GM18868 (cell line): ENCODE data around the gene SUGT1.
A peak's percentile ranks its signal among the peaks of the same experiment; 100 is the strongest.
"Not testable (repeated sequence)": the region's sequence is repeated elsewhere in the genome, so short reads cannot be mapped to it uniquely, and the experiment has no call there.

Experiments used
- ATAC-seq: cut with Tn5 transposase; IDR thresholded peaks from one replicate; pipeline ENCODE4 v1.9.1; 2021; ENCODE audit warnings: mild to moderate bottlenecking, moderate library complexity; ENCODE audit not compliant: unreplicated experiment

Gene SUGT1

DNA sequence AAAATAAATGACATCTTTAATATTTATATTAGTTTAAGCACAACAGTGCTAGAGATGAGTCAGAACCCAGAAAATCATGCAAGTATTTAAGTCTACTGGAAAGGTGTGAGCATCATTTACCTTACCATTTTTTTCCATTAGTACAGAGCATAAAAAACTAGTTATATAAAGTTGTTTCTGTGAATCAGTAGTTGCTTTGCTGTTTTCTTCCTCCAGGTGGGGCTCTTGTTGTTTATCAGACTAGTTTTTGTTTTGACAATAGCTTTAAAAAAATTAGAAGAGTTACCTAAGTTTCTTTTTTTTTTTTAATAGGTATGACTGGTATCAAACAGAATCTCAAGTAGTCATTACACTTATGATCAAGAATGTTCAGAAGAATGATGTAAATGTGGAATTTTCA, 12.7 kb downstream of the SUGT1 start:
- peak; percentile 31 for ATAC-seq

DNA sequence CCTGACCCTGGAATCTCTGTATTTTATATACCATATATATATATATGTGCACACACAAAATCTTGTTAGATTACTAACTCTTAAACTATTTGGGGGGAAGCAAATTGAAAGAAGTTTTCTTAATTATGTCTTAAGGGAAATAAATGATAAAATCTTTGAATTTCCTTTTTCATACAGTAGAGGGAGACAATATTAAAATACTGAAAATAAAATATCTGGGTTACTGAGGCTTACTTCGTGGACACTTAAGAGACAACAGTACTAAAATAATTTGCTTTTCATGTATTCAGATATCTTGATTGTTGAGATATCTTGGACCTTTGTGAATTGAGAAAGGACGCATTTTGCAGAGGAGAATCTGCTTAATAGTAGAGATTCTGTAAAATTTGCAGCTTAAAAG, 17.0 kb downstream of the SUGT1 start:
- no peak for ATAC-seq

DNA sequence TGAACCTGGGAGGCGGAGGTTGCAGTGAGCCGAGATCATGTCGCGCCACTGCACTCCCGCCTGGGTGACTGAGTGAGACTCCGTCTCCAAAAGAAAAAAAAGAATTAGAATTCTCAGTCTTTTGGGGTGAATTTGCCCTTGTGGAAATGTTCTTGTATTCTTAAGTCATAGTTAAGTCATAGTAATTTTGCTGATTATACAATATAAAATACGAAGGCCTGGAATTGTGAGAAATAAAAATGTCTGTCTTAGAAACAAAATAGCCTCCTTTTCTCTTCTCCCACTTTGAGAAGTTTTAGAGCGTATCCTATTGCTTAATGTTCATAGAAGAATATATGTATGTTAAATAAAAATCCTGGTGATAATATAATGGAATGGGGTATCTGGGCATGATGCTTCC, 18.1 kb downstream of the SUGT1 start:
- no peak for ATAC-seq

DNA sequence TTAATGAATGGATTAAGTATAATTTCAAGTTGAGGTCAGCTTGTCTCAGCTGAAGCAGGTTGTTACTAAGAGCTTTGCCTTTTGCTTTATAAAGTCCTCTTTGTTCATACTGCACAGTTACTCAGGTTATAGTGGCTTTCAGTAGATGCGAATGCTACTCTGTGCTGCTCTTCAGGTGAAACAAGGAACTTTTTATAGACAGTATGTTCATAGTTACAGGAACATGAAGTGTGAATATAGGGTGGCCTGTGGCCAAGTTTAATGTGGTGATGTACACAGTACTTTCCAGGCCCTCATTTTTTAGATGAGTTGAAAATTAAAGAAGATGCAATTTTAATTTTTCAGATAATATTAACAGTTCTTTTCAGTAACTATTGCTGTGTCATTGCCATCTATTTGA, 20.8 kb downstream of the SUGT1 start:
- ATAC-seq, result no peak

DNA sequence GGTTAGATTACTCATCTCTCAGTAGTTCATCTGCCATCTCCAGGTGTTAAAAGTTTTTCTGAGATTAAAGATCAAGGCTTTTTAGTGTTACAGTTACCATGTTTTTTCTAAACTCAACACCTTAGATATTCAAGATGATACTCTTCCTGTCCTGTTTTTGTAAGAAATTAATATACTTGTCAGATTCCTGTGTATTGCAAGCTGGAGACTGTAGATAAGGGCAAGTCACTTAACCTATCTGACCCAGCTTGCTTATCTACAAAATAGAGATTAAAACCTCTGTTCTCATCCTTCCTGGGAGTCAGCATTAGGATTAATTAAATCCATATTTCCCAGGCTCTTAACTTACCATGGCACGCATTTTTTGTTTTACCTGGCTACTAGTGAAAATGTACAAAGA, 25.2 kb downstream of the SUGT1 start:
- ATAC-seq, result no peak

DNA sequence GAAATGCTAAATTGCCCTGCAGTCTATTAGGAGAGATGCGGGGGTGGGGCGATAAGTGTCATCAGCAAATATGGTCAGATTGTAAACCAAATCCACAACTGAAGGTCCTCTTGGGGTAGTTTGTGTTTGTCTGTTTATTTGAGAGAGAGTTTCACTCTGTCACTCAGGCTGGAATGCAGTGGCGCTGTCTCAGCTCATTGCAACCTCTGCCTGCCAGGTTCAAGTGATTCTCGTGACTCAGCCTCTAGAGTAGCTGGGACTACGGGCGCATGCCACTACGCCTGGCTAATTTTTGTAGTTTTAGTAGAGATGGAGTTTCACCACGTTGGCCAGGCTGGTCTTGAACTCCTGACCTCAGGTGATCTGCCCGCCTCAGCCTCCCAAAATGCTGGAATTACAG, 33.2 kb downstream of the SUGT1 start:
- ATAC-seq, result not testable (repeated sequence)

DNA sequence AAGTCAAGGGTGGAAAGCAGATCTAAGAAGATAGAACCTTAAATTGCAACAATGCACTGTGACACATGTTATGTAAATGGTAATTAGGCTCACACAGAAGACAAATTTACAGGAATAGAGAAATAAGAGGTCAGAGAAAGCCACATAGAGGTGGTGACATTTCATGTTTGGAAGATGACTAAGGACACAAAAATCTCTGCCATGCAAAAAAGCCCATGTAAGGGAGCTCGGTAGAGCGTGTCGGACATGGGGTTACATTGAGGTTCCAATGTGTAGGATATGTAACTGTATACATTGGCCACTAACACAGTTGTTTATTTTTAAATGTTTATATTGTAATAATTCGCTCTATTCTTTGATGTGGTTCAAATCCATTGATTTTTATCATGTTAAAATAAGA, 33.7 kb downstream of the SUGT1 start:
- no peak for ATAC-seq

DNA sequence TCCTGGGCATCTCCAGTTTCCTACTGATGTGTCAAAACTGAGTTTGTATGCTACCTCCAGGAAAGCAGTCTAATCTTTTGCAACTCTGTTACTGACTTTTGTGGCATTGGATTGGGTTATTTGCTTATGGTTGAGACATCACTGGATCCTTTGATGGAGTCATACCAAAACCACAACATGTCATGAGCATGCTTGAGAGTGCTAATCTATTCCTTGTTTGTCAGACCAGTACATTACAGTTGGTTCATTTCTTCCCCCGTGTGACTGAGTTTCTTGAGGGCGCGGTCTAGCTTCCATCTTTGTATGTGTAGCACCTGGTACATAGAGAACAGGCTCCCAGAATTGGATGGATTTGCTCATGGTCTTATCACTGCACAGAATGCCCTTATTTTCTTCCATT, 43.2 kb downstream of the SUGT1 start:
- peak; percentile 80 for ATAC-seq

DNA sequence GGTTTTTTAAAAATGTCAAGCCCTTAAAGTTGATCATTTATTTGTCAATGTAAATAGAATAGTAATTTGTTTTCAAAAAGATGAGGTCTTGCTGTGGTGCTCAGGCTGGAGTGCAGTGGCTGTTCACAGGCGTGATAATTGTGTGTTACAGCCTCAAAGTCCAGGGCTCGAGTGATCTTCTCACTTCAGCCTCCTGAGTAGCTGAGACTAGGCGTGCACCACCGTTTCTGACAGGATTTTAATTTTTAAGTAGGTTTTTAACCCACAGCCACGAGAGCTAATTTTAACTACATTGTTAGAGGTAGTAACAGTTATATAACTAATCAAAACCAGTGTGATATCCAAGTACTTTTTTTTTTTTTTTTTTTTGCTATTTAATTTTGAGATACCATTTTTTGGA, 43.9 kb downstream of the SUGT1 start:
- ATAC-seq, result no peak

DNA sequence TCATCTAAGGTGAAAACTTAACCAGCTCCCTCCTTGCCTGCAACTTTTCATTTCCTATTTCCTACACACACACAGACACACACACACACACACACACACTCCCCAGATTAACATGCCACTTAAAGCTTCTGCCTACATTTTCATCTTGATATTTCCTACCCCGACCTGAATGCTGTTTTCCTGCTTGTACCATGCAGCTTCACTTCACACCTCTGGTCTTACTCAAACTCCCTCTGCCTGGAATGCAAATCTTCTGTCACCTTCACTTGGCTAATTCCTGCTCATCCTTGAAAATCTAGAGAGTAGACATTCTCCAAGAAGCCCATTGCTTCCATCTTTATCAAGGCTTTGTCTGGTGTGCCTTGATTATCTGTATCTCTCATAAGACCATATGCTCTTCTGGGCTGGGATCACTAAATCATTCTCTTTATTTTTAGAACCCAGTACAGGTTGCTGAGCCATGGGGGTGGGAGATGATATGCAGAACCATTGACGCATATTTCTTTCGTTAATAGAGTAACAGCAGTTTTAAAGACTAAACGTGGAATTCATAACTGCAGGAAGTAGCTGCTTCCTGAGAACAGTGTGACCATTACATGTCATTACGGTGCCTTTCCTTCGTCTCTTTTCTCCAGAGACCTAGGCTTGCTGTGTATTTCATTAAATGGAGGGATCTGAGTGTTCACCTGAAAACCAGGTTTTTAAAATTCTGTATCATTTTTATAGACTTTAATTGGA, 49.3 kb downstream of the SUGT1 start:
- ATAC-seq, result no peak

DNA sequence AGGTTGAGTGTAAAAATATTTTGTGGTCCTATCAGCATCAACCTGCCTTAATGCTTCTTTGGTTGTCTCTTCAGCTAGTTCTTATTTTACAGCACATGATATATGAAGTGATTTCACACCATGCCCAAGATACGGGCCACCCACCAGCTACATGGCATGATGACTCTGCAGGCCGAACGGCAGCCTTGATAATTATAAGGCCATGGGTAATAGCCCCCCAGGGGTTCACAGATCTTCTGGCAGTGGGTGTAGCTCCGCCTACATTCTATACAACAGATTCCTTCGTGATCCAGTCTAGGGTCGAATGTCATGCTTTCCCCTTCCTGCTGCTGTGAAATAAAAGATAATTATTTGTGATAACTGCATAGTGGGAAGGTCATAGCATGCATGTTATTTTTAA, 50.8 kb downstream of the SUGT1 start:
- no peak for ATAC-seq

DNA sequence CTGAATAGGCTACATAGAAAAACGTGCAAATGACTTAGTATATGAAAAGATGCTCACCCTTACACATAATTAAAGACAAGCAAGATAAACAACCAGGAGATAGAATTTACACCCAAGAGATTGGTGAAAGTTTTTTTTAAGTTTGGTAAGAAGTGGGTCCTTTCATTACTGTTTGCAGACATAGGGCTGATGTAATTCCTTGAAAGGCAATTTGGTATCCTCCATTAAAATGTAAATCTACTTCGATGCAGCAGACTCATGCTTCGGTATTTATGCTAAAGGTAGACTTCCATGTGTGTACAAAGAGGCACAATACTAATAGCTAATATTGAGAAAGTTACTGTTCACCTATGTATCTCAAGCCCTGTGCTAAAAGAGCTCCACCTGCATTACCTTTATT, 53.4 kb downstream of the SUGT1 start:
- no peak for ATAC-seq

DNA sequence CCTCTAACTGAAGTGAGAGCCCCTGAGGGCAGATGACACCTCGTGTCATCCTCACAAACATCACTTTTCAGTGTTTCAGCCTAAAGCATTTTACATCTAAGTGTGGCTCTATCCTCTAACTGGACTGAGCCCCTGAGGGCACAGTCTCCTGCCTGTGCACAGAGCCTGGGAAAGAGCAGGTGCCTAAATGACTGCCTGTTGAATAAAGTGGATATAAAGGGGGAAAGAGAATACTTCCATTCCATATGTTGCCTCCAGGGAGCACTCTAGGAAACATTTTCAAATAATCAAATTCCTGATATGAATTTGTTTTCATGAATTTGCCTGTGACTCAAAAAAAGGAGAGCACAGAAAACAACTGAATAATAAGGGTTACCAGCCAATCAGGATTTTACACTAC, 54.7 kb downstream of the SUGT1 start:
- no peak for ATAC-seq

DNA sequence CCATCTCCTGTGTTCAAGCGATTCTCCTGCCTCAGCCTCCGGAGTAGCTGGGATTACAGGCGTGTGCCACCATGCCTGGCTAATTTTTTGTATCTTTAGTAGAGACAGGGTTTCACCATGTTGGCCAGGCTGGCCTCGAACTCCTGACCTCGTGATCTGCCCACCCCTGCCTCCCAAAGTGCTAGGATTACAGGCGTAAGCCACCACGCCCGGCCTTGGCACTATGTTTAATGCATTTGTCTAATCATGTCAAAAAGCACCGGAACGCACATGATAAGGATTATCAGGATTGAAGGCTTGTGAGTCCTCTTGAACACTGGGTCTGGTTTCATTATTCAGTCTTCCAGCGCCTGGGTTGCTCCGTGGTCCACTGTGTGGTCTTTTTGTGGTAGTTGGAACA, 55.6 kb downstream of the SUGT1 start:
- ATAC-seq, result not testable (repeated sequence)

DNA sequence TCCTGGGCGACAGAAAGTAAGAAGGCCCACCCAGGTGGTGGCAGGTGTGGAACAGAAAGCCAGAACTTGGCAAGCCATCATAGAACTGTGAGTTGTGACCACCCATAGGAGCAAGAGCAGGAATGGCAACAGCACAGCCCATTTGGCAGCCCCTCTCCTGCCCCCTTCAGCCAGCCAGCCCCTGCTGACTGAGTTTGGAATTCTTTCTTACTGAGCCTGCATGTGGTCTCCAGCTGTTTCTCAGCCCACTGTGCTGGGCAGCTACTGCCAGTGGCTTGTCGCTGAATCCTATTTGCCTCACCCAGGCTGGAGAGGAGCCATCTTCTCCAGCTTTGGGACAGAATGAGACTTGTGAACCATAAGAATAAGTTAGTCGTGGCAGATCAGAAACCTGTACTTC, 58.6 kb downstream of the SUGT1 start:
- ATAC-seq, result no peak

DNA sequence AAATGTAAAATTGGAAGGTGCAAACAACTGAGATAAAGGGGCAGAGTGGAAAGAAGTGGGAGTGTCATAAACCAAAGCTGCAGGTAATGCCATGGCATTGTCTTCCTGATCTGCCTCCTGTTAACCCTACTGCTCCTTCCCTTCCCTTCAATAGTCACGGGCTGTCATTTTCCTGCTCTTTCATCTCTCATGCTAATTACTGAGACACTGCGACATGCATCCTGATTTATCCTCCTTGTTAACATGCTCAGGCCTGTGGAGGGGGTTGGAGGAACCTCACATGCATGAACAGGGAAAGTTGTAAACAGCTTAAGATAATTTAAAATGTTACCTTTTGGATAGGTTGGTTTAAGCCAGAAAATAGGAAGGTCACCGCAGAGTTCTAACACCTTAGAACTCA, 59.7 kb downstream of the SUGT1 start:
- ATAC-seq, result no peak

DNA sequence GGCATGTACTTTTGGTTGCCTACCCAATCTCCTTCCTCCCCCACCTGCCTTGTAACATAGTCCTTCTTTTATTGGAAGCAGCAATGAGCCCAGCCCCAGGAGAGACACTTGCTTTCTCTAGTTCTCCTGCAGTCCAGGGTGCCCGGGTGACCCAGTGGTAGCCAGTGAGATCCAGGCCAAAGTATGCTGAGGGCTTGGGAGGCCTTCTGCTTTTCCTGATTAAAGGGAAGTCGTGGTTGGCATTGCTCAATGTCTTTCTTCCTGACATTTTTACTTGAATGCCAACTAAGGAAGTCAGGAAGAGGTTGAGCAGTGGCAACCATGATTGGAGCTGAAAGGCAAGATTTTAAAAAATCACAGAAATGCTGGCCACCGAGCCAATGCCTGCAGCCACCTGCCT, 61.3 kb downstream of the SUGT1 start:
- no peak for ATAC-seq

DNA sequence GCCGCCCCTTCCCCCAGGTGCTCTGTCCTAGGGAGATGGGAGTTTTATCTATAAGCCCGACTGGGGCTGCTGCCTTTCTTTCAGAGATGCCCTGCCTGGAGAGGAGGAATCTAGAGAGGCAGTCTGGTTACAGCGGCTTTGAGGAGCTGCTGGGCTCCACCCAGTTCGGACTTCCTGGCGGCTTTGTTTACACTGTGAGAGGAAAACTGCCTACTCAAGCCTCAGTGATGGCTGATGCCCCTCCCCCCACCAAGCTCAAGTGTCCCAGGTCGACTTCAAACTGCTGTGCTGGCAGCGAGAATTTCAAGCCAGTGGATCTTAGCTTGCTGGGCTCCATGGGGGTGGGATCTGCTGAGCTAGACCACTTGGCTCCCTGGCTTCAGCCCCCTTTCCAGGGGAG, 68.3 kb downstream of the SUGT1 start:
- not testable (repeated sequence) for ATAC-seq

DNA sequence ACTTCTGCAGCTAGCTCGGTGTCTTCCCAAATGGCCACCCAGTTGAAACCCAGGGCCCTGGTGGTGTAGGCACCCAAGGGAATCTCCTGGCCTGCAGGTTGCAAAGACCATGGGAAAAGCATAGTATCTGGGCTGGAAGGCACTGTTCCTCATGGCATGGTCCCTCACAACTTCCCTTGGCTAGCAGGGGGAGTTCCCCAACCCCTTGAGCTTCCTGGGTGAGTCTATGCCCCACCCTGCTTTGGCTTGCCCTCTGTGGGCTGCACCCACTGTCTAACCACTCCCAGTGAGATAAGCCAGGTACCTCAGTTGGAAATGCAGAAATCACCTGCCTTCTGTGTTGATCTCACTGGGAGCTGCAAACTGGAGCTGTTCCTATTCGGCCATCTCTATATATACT, 68.7 kb downstream of the SUGT1 start:
- not testable (repeated sequence) for ATAC-seq

DNA sequence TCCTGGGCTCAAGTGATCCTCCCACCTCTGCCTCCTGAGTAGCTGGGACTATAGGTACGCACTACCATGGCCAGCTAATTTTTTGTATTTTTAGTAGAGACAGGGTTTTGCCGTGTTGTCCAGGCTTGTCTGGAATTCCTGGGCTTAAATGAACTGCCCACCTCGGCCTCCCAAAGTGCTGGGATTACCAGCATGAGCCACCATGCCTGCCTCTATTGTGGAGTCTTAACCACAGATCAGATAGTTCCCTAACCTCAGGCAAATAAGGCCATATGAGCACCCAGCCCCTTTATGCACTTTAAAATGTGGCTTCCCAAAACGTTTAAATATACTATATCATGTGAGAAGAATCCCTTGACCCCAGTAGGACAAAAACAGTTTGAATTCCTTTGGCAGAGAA, 70.5 kb downstream of the SUGT1 start:
- ATAC-seq, result no peak

DNA sequence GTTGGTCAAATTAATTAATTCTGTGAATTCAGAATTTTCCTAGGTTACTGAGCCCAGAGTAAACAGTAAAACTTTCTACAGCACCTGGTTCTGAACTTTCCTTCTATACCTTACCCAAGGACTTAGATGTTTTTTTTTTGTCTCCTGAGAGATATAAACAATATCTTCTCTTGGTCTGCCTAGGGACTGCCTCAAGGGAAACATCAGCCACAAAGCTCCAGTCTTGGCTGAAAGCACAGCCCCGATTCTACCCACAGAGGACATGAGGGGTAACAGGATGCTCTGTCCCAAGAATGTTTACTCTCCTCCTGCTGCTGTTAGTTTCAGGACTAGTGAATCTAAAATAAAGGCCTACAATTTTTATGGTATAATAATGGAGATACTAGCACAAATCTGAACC, 72.7 kb downstream of the SUGT1 start:
- no peak for ATAC-seq

DNA sequence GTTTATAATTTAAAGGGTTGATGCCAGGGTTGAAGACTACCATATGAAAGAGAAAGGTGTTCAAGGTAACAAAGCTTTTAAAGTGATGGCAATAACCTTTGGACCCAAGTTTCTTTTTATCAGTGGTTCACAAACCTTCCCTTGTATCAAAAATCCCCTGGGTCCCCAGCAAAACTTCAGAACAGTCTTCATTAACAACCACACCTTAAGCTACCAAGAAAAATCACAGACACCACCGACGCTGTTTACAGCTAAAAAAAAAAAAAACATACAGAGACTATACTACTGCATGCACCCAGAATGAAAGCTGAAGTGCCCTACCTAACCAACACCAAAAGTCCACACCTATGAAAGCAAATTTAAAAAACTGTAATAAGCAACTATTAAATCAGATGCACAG, 73.6 kb downstream of the SUGT1 start:
- ATAC-seq, result no peak

DNA sequence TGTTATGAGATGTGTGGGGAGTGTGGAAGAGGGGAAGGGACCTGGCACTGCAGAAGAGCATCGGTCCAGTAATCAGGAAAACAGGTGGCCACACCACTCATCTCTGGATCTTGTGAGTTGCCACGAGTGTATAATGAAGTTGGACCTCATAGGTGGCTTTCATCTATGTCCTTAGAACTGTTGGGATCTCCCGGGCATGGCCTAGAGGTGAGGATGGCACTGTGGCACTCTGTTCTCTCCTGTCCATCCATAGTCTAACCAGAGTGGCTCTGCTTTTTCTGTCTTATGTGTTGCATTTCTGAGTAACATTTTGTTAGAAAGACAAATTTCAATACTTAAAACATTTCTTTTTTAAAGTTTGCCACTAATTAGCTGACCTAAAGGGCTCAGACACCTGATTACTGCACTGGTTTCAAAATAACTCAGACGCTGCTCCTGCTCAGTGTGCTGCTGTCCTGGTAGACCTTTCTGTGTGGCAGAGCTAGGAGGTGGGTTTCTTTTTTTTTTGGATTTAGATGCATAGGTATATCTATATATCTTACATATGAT, 81.5 kb downstream of the SUGT1 start:
- no peak for ATAC-seq
